HL-60 (cell line): ENCODE data around the gene NDE1.
"Not testable (repeated sequence)": the region's sequence is repeated elsewhere in the genome, so short reads cannot be mapped to it uniquely, and the experiment has no call there.

Source experiments
- DNase-seq, 2 experiments: peaks; one replicate each; pipeline ENCODE4 v3.0.0-alpha.2; 2010 to 2020; ENCODE audit warnings: low read depth in 1 of 2, low spot score in 1 of 2
- H3K27ac ChIP-seq: fragments of 250-450 bp; sonication (Bioruptor Pico); replicated peaks from 2 replicates; pipeline ENCODE4 v1.5.1; 2020; ENCODE audit warnings: mild to moderate bottlenecking, moderate library complexity
- H3K27me3 ChIP-seq: fragments of 250-450 bp; sonication (Bioruptor Pico); 2 replicates; pipeline ENCODE4 v1.5.1; 2021; ENCODE audit warnings: mild to moderate bottlenecking, moderate library complexity; ENCODE audit not compliant: insufficient read depth, poor library complexity, severe bottlenecking
- H3K4me3 ChIP-seq: replicated peaks from 2 replicates; pipeline ENCODE4 v1.5.1; 2011; ENCODE audit warnings: mild to moderate bottlenecking, control low read depth, low read length; ENCODE audit not compliant: insufficient read depth
- CTCF ChIP-seq: IDR thresholded peaks from one replicate; pipeline ENCODE4 v1.5.1; 2011; ENCODE audit warnings: low read length, control low read depth, inconsistent platforms; ENCODE audit not compliant: insufficient read depth
- GABPA ChIP-seq: IDR thresholded peaks from 2 replicates; pipeline ENCODE4 v1.6.1; 2012; ENCODE audit warnings: low read depth
- POLR2AphosphoS5 ChIP-seq: IDR thresholded peaks from 2 replicates; pipeline ENCODE4 v1.6.1; 2012; ENCODE audit warnings: low read depth
- REST ChIP-seq: IDR thresholded peaks from 2 replicates; pipeline ENCODE4 v1.6.1; 2012; ENCODE audit warnings: low read depth; ENCODE audit not compliant: insufficient replicate concordance
- SPI1 ChIP-seq: IDR thresholded peaks from 2 replicates; pipeline ENCODE4 v1.6.1; 2012; ENCODE audit warnings: low read depth, mild to moderate bottlenecking, borderline replicate concordance

NDE1 gene

GRCh38 chr16:15689290-15689689 lies 39.2 kb downstream of the NDE1 start:
- H3K27me3 ChIP-seq = no peaks in the 10 kb centered on the region
- no peak for TF ChIP-seq SPI1
- TF ChIP-seq REST = no peak
- no peak for TF ChIP-seq POLR2AphosphoS5
- TF ChIP-seq GABPA = no peak
- no peak for TF ChIP-seq CTCF
- H3K4me3 ChIP-seq = no peak overlapping the region
- no peak overlapping the region for H3K27ac ChIP-seq
- no peak for DNase-seq

GRCh38 chr16:15690296-15690695 lies 40.3 kb downstream of the NDE1 start:
- Histone ChIP-seq H3K27me3 (no peaks in the 10 kb centered on the region), H3K27ac (no peak overlapping the region), H3K4me3 (no peak overlapping the region)
- DNase-seq = no peak
- TF ChIP-seq GABPA (no peak), SPI1 (no peak), POLR2AphosphoS5 (no peak), CTCF (no peak), REST (no peak)

GRCh38 chr16:15691046-15691445 lies 41.0 kb downstream of the NDE1 start:
- Histone ChIP-seq H3K4me3 (no peak overlapping the region), H3K27ac (no peak overlapping the region), H3K27me3 (no peaks in the 10 kb centered on the region)
- no peak for DNase-seq
- no peak for TF ChIP-seq GABPA
- no peak for TF ChIP-seq CTCF
- TF ChIP-seq SPI1 = no peak
- TF ChIP-seq REST = no peak
- no peak for TF ChIP-seq POLR2AphosphoS5

GRCh38 chr16:15692508-15692907 lies 42.5 kb downstream of the NDE1 start:
- DNase-seq = not testable (repeated sequence)

More at GRCh38 chr16:15692508-15692907, 42.5 kb downstream of the NDE1 start:
- not testable (repeated sequence) for H3K27ac ChIP-seq, H3K4me3 ChIP-seq, H3K27me3 ChIP-seq
